T-cell (primary cell): ENCODE data around the gene TUBB3. TPM values are rescaled to one million over a fixed set of nuclear protein-coding genes. Genes with fewer than 3 reads are reported as not detected.
"Not testable (repeated sequence)": the region's sequence is repeated elsewhere in the genome, so short reads cannot be mapped to it uniquely, and the experiment has no call there.

Experiments used
- ATAC-seq, 4 experiments: fragments of 200-7000 bp in 3 of 4; fragments of 150-1000 bp in 1 of 4; cut with Tn5 transposase; replicated peaks in 1 of 4; 1 replicate in 3 of 4; 2 replicates in 1 of 4; pipeline ENCODE4 v1.10.0; 2021; ENCODE audit warnings: moderate library complexity in 3 of 4, mild to moderate bottlenecking in 2 of 4, moderate number of reproducible peaks in 1 of 4
- CTCF ChIA-PET, 2 donors: fragments of 300-600 bp; sonication (Branson Sonifier 250); formaldehyde crosslinking; loops; one replicate each; lab custom pipeline; 2022; ENCODE audit warnings: antibody characterized with exemption in 2 of 2; lab: Charles Lee
- POLR2A ChIA-PET, 2 donors: fragments of 300-600 bp; sonication (Branson Sonifier 250); formaldehyde crosslinking; loops; one replicate each; lab custom pipeline; 2022; ENCODE audit warnings: antibody characterized with exemption in 2 of 2; lab: Charles Lee
- DNase-seq, 35 experiments: peaks; one replicate each; pipeline versions ENCODE4 v3.0.0 to v3.0.0-alpha.2; 2013 to 2023
- H3K27ac ChIP-seq: one replicate; pipeline ENCODE4 v1.5.1; 2013; ENCODE audit warnings: low read length
- H3K27me3 ChIP-seq, 2 experiments: replicated peaks in 1 of 2; 1 replicate in 1 of 2; 2 replicates in 1 of 2; pipeline versions ENCODE4 v1.6.1 to v1.7.0; 2013; ENCODE audit warnings: low read length in 1 of 2, mixed read lengths in 1 of 2; ENCODE audit not compliant: control insufficient read depth in 2 of 2, insufficient read depth in 2 of 2; ENCODE audit errors: extremely low read depth in 1 of 2
- H3K36me3 ChIP-seq, 2 donors: 1 replicate in 1 of 2; 2 replicates in 1 of 2; pipeline versions ENCODE4 v1.6.1 to v1.7.0; 2013; ENCODE audit warnings: low read length in 1 of 2; ENCODE audit not compliant: control insufficient read depth in 2 of 2, insufficient read depth in 1 of 2; ENCODE audit errors: extremely low read depth in 1 of 2
- H3K4me1 ChIP-seq, 2 experiments: 1 replicate in 1 of 2; 2 replicates in 1 of 2; pipeline versions ENCODE4 v1.6.1 to v1.7.0; 2013; ENCODE audit warnings: low read length in 2 of 2, mixed read lengths in 1 of 2; ENCODE audit not compliant: insufficient read depth in 2 of 2, control insufficient read depth in 1 of 2; ENCODE audit errors: extremely low read depth in 1 of 2
- H3K4me3 ChIP-seq, 2 donors: 1 replicate in 1 of 2; 2 replicates in 1 of 2; pipeline versions ENCODE4 v1.5.1 to v1.7.0; 2013; ENCODE audit warnings: mild to moderate bottlenecking in 2 of 2, low read length in 1 of 2, moderate library complexity in 1 of 2; ENCODE audit not compliant: control insufficient read depth in 1 of 2; ENCODE audit errors: extremely low read depth in 1 of 2
- H3K9me3 ChIP-seq: 2 replicates; pipeline ENCODE4 v1.7.0; 2013
- H3K27ac Mint-ChIP-seq, 2 donors: one replicate each; pipeline ENCODE4 v1.8.0; 2020 to 2021; ENCODE audit warnings: mild to moderate bottlenecking in 2 of 2, mixed read lengths in 2 of 2
- H3K27me3 Mint-ChIP-seq, 2 donors: one replicate each; pipeline ENCODE4 v1.8.0; 2021 to 2022; ENCODE audit warnings: mixed read lengths in 2 of 2
- H3K36me3 Mint-ChIP-seq: one replicate; pipeline ENCODE4 v1.8.0; 2021; ENCODE audit warnings: mixed read lengths
- H3K4me1 Mint-ChIP-seq, 3 donors: one replicate each; pipeline ENCODE4 v1.8.0; 2020 to 2022; ENCODE audit warnings: mixed read lengths in 3 of 3, mild to moderate bottlenecking in 1 of 3
- H3K4me3 Mint-ChIP-seq, 3 donors: one replicate each; pipeline ENCODE4 v1.8.0; 2020 to 2022; ENCODE audit warnings: mild to moderate bottlenecking in 3 of 3, mixed read lengths in 3 of 3, moderate library complexity in 3 of 3
- H3K9me3 Mint-ChIP-seq, 3 donors: one replicate each; pipeline ENCODE4 v1.8.0; 2020 to 2022; ENCODE audit warnings: mixed read lengths in 3 of 3
- WGBS: methylation state at CpG from one replicate; pipeline ENCODE4 v1.1.5; 2013; ENCODE audit warnings: missing lambda C conversion rate; ENCODE audit not compliant: insufficient coverage; 5-methylcytosine and 5-hydroxymethylcytosine counted together
- total RNA-seq, 35 experiments: library from RNA in 6 of 35; stranded (reverse) in 6 of 35; fragments of 120-200 nt in 1 of 35; gene quantifications; one replicate each; pipeline versions ENCODE4 v1.2.1 to v1.2.4 and lab custom pipeline; 2013 to 2026

TUBB3 gene
- 1 to 10 TPM in 1 of 5 donors, under 1 TPM in 4; 0.58 to 1.8 (median 0.93) TPM for total RNA-seq
- 0.55 TPM for total RNA-seq (2013)
- total RNA-seq (lab: John Stamatoyannopoulos, UW) = 0 to 0.49 (median 0.08) reads per million in 29 experiments

DNA sequence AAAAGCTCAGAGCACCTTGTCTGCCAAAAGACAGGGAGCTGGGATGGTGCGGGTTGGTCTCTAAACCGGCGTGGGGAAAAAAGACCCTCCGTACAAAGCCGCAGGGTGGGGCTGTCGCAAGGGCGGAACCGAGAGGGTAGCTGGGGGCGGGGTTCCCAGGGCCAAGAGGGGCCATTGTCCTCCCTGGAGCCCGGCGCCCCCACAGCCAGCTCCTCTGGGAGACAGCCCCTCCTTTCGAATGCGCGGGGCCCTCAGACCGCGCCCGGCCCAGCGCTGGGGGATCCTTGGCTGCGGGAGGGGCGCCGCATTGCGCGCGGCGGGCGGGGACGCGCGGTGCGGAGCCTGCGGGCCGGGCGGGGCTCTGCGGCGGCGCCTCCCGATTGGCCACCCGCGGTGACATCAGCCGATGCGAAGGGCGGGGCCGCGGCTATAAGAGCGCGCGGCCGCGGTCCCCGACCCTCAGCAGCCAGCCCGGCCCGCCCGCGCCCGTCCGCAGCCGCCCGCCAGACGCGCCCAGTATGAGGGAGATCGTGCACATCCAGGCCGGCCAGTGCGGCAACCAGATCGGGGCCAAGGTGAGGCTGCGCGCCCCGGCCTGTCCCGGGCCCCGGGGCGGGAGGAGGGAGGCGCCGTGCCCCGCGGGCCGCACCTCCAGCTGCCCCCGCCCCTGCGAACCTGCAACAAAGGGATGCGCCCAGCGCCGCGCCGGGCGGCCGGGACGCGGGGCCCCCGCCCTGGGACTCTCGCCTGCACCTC is at the start of gene TUBB3:
TUBB3 (plus strand) TSS at position 459 of the 756 bp plus-strand sequence; CDS start at position 519, 60 bp downstream.
- H3K4me3 Mint-ChIP-seq = peak within 1 kb of the TSS; percentile 13 to 56 (median 55)
- peaks cover 0 to 42% of the 10 kb centered on the region in 2 donors for H3K27me3 Mint-ChIP-seq
- Histone ChIP-seq H3K36me3 (no peaks in the 10 kb centered on the region), H3K27me3 (peaks cover 0 to 95% of the 10 kb centered on the region in 2 experiments), H3K9me3 (no peaks in the 10 kb centered on the region), H3K4me1 (peaks cover 5 to 83% of the 10 kb centered on the region in 2 experiments), H3K27ac (no peak within 1 kb of the TSS), H3K4me3 (peak within 1 kb of the TSS; percentile 23 to 39)
- no peaks in the 10 kb centered on the region for H3K36me3 Mint-ChIP-seq
- POLR2A ChIA-PET = interaction anchor here in 1 of 2 donors (0.6 kb wide), 1 partner anchor 396 kb away, joined by 5 read pairs; no protein-coding TSS in a partner anchor
- under 1% methylated on average over 84 of the region's 88 CpGs for WGBS
- H3K9me3 Mint-ChIP-seq = no peaks in the 10 kb centered on the region
- ATAC-seq (peak in 1 of 4 experiments; percentile 11), DNase-seq (peak in 1 of 35 experiments; percentile 50)
- H3K27ac Mint-ChIP-seq = peak within 1 kb of the TSS in 1 of 2 donors; percentile 15
- peaks cover 26 to 58% (median 44%) of the 10 kb centered on the region in 3 donors for H3K4me1 Mint-ChIP-seq
- CTCF ChIA-PET = no interaction called here

DNA sequence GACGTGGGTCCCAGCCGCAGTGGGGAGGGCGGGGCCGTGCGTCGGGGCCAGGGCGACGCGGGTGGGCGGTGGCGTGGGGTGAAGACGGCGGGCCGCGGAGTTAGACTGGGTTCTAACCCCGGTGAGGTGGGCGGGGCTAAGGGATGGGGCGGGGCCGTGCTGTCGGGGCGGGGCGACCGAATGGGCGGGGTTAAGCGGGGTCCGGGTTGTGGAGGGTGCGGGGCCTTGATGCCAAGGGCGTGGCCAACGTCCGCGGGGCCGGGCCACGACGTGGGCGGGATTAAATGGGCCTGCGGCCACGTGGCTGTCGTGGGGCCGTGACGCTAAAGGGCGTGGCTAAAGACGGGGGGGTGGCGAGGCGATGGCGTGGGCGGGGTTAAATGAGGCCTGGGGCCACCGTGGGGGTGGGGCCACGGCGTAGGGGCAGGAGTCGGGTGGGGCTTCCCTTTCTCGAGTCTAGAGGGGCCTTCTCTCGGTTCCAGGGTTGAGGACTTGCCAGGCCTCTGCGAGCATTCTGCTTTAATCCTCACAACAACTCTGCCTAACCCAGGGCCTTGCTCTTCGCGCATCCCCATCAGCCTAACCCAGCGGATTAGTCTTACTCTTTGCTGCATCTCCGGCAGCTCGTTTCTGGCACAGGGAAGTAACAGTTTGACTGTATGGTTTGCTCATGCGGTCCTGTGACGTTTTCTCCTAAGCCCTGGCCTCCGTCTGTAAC is 49.0 kb upstream of the TUBB3 start:
- H3K9me3 ChIP-seq = peaks cover 2% of the 10 kb centered on the region
- peak; percentile 80 to 97 (median 95) for DNase-seq
- peak overlapping the region; percentile 95 to 96 for H3K27ac Mint-ChIP-seq
- no peaks in the 10 kb centered on the region for H3K27me3 ChIP-seq
- H3K4me3 Mint-ChIP-seq = peak overlapping the region; percentile 86 to 92 (median 86)
- CTCF ChIA-PET = interaction anchor here in 1 of 2 donors (0.8 to 1.9 kb wide), 5 partner anchors 10 to 173 kb away, joined by 3 to 11 read pairs (median 5); partner anchors contain the start of gene SPATA2L
- POLR2A ChIA-PET = interaction anchor here (0.6 to 1.3 kb wide), 3 partner anchors 10 to 89 kb away, joined by 8 to 9 read pairs (median 9); no protein-coding TSS in a partner anchor
- H3K27ac ChIP-seq = peak overlapping the region; percentile 100
- peaks cover 5 to 24% of the 10 kb centered on the region in 2 donors for H3K36me3 ChIP-seq
- H3K27me3 Mint-ChIP-seq = no peaks in the 10 kb centered on the region
- 2% methylated on average over 30 of the region's 61 CpGs for WGBS
- H3K4me1 Mint-ChIP-seq = peaks cover 23 to 25% (median 25%) of the 10 kb centered on the region in 3 donors
- peaks cover 0 to 5% (median 4%) of the 10 kb centered on the region in 3 donors for H3K9me3 Mint-ChIP-seq
- H3K4me1 ChIP-seq = peaks cover 4 to 27% of the 10 kb centered on the region in 2 experiments
- H3K36me3 Mint-ChIP-seq = peaks cover 16% of the 10 kb centered on the region
- peak overlapping the region; percentile 10 to 99 for H3K4me3 ChIP-seq
- ATAC-seq = peak; percentile 72 to 84 (median 78)

DNA sequence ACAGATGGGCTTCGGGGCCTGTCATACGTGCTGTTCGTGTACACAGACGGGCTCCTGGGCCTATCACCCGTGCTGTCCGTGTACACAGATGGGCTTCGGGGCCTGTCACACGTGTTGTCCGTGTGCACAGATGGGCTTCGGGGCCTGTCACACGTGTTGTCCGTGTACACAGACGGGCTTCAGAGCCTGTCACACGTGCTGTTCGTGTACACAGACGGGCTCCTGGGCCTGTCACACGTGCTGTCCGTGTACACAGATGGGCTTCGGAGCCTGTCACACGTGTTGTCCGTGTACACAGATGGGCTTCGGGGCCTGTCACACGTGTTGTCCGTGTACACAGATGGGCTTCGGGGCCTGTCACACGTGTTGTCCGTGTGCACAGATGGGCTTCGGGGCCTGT is 44.0 kb upstream of the TUBB3 start:
- over 99% methylated on average over 17 of the region's 28 CpGs for WGBS
- H3K9me3 ChIP-seq, DNase-seq, CTCF ChIA-PET, ATAC-seq, H3K4me3 ChIP-seq, H3K4me3 Mint-ChIP-seq, H3K4me1 ChIP-seq, H3K27ac Mint-ChIP-seq, H3K27ac ChIP-seq, H3K27me3 Mint-ChIP-seq, H3K9me3 Mint-ChIP-seq, H3K27me3 ChIP-seq: not testable (repeated sequence)
- H3K36me3 ChIP-seq = peaks cover 32 to 64% of the 10 kb centered on the region in 2 donors
- POLR2A ChIA-PET = interaction anchor here in 1 of 2 donors (0.9 kb wide), 1 partner anchor 9 kb away, joined by 15 read pairs; no protein-coding TSS in a partner anchor
- Mint-ChIP-seq H3K4me1 (peaks cover 22 to 29% (median 27%) of the 10 kb centered on the region in 3 donors), H3K36me3 (peaks cover 34% of the 10 kb centered on the region)

DNA sequence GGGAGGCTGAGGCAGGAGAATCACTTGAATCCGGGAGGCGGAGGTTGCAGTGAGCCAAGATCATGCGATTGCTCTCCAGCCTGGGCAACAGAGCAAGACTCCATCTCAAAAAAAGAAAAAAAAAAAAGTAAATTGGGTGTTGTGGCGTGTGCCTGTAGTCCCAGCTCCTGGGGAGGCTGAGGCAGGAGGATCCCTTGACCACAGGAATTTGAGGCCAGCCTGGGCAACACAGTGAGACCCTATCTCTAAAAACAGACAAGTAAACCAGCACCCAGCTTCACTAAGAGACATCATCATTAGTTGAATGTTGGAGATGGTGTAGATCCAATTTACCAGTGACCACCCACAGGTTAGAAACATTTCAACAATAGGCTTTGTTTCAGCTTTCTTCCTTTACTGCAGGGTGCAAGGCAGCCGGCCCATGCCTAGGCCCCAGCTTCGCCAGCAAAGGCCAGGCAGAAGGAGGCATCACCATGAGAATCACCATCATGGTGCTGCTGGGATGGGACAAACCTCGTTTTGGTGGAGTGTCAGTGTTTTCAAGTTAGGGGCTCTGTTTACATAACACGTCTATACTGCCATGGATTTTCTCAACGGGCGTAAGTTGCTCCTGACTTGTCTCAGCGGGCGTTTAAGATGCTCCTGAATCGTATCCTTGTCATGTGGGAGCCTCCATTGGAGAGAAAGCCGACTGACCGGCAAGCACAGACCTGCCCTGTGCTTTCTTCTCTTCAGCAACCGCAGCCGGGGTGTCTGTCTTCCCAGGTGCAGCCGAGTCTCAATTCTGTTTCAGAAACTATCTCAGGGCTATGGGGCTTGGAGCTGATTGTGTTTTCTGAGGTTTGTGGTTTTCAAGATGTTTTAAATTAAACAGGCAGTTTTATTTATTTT is 42.4 kb upstream of the TUBB3 start:
- POLR2A ChIA-PET = no interaction called here
- no peaks in the 10 kb centered on the region for H3K9me3 Mint-ChIP-seq
- H3K27ac Mint-ChIP-seq = no peak overlapping the region
- WGBS = 89% methylated on average over 12 of the region's 18 CpGs
- Histone ChIP-seq H3K4me3 (no peak overlapping the region), H3K9me3 (no peaks in the 10 kb centered on the region), H3K27ac (no peak overlapping the region), H3K27me3 (no peaks in the 10 kb centered on the region), H3K36me3 (peaks cover 32 to 72% of the 10 kb centered on the region in 2 donors), H3K4me1 (peaks cover 0 to 2% of the 10 kb centered on the region in 2 experiments)
- H3K27me3 Mint-ChIP-seq = no peaks in the 10 kb centered on the region
- DNase-seq (no peak), ATAC-seq (no peak)
- peaks cover 17 to 19% (median 19%) of the 10 kb centered on the region in 3 donors for H3K4me1 Mint-ChIP-seq
- CTCF ChIA-PET = no interaction called here
- peaks cover 38% of the 10 kb centered on the region for H3K36me3 Mint-ChIP-seq
- no peak overlapping the region for H3K4me3 Mint-ChIP-seq

DNA sequence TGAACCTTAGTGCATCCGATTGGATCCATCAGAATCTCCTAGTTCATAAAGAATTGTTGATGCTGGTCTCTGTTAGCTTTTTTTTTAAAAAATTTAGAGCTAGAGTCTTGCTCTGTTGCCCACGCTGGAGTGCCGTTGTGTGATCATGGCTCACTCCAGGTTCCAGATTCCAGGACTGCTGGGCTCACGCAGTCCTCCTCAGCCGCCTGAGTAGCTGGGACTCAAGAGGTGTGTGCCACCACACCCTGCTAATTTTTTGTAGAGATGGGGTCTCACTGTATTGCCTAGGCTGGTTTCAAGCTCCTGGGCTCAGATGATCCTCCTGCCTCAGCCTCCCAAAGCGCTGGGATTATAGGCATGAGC is 41.8 kb upstream of the TUBB3 start:
- Histone ChIP-seq H3K9me3 (no peaks in the 10 kb centered on the region), H3K27ac (no peak overlapping the region), H3K27me3 (no peaks in the 10 kb centered on the region), H3K4me1 (peaks cover 0 to 2% of the 10 kb centered on the region in 2 experiments), H3K4me3 (no peak overlapping the region), H3K36me3 (peaks cover 35 to 72% of the 10 kb centered on the region in 2 donors)
- Mint-ChIP-seq H3K27me3 (no peaks in the 10 kb centered on the region), H3K27ac (no peak overlapping the region), H3K9me3 (no peaks in the 10 kb centered on the region), H3K36me3 (peaks cover 38% of the 10 kb centered on the region), H3K4me1 (peaks cover 15 to 19% (median 16%) of the 10 kb centered on the region in 3 donors), H3K4me3 (no peak overlapping the region)
- CTCF ChIA-PET = interaction anchor here in 1 of 2 donors (0.5 kb wide), 1 partner anchor 59 kb away, joined by 4 read pairs; no protein-coding TSS in a partner anchor
- ATAC-seq = no peak
- POLR2A ChIA-PET = interaction anchor here in 1 of 2 donors (0.6 kb wide), 1 partner anchor 27 kb away, joined by 3 read pairs; no protein-coding TSS in a partner anchor
- 97% methylated on average over 5 of the region's 6 CpGs for WGBS
- no peak for DNase-seq
